KOPT-K1 (cell line): ENCODE measurements around the gene MDM4.

Experiments
- H3K27ac ChIP-seq: fragments of 200-600 bp; sonication (generic); 2 replicates; pipeline ENCODE4 v1.5.1; 2016; ENCODE audit warnings: antibody characterized with exemption, mild to moderate bottlenecking, low read depth, low read length; ENCODE audit not compliant: poor library complexity, severe bottlenecking
- H3K36me3 ChIP-seq: fragments of 200-600 bp; sonication (generic); 2 replicates; pipeline ENCODE4 v1.5.1; 2017; ENCODE audit warnings: antibody characterized with exemption, mild to moderate bottlenecking, low read length, moderate library complexity; ENCODE audit not compliant: insufficient read depth
- H3K9me3 ChIP-seq: fragments of 200-600 bp; sonication (generic); 2 replicates; pipeline ENCODE4 v1.5.1; 2017; ENCODE audit warnings: antibody characterized with exemption, low read length, mild to moderate bottlenecking; ENCODE audit not compliant: insufficient read depth, poor library complexity, severe bottlenecking

The MDM4 gene

DNA sequence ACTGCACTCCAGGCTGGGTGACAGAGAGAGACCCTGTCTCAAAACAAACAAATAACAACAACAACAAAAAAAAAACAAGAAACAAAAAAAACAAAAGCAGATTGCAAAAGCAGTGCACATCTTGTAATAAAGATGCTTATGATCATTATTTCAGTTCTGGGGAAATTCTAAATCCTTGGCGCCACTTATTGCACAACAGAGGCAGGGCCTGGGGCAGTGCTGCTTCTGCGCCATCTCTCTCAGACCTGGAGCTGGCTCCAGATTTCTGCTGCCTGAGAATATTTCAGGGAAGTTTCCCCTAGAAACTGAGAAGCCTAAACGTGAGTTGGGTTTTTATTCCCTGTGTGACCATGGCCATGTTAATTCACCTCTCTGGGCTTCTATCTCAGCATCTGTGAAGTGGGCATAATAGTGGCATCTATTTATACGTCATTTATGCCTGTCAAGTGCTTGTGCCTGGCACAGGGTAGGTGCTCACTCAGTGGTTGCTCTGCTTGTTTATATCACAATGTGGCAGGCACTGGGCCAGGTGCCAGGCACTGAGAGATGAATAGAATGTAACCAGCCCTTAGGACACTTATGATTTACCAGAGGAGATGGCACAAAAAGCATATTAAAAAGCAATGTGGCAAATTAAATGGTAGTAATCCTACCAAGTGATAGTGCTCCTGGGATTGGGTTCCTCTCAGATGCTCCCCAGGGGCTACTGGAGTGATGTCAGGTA, 67.9 kb downstream of the MDM4 start:
- Histone ChIP-seq H3K9me3 (no peaks in the 10 kb centered on the region), H3K27ac (peak overlapping the region; percentile 34), H3K36me3 (no peaks in the 10 kb centered on the region)

GRCh38 chr1:204584699-204585372, 68.6 kb downstream of the MDM4 start:
- Histone ChIP-seq H3K9me3 (no peaks in the 10 kb centered on the region), H3K27ac (peak overlapping the region; percentile 34), H3K36me3 (no peaks in the 10 kb centered on the region)

DNA sequence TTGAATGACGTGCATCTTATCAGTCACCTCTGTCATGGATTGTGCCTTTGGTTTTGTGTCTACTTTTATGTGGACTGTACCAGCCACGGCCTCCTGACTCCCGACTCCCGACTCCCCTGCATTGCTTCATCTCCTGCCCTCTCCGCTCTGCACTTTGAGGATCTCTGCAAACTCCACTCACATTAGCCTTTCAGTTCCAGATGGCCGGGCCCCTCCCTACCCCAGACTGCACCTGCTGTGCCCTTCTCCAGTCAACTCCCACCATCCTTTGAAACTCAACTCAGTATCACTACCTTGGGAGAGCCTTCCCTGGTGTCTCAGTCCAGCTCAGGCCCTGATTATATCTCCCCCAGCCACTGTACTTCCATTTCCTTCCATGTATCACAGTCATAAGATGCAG, 71.4 kb downstream of the MDM4 start:
- Histone ChIP-seq H3K27ac (no peak overlapping the region), H3K36me3 (no peaks in the 10 kb centered on the region), H3K9me3 (no peaks in the 10 kb centered on the region)

GRCh38 chr1:204588826-204589225, 72.6 kb downstream of the MDM4 start:
- no peak overlapping the region for H3K27ac ChIP-seq
- H3K9me3 ChIP-seq, result no peaks in the 10 kb centered on the region
- H3K36me3 ChIP-seq, result no peaks in the 10 kb centered on the region

DNA sequence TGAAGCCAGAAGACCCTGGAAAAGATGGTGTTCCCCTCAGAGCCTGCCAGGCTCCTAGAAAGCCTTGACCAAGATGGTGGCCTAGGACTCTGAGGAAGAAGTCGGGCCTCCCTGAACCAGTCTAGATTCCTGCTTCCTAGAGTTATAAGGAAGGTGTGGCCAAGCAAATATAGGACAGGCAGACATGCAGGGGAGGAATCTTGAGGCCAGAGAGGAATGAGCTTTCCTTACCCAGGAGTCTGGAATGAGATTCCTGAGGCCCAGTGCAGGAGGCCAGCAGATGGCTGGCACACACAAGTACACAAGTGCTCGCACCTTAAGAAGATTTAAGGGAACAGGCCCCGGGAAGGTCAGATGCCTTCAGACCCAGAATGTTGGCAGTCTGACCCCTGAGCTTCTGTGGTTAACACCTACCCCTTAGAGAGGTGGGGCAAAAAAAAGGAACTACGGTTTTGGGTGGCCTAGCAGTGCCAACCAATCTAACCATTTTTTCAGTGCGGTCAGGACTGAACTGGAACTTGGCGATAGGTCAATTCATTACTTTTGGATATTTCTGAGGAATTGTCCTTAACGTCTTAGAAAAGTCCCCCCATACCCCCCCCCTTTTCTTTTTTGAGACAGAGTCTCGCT, 73.3 kb downstream of the MDM4 start:
- no peak overlapping the region for H3K27ac ChIP-seq
- no peaks in the 10 kb centered on the region for H3K9me3 ChIP-seq
- no peaks in the 10 kb centered on the region for H3K36me3 ChIP-seq

- H3K36me3 ChIP-seq, result no peaks in the 10 kb centered on the region
- H3K9me3 ChIP-seq, result no peaks in the 10 kb centered on the region
- no peak overlapping the region for H3K27ac ChIP-seq
Observed at GRCh38 chr1:204591473-204592090, 75.4 kb downstream of the MDM4 start.

- H3K36me3 ChIP-seq, result no peaks in the 10 kb centered on the region
- no peak overlapping the region for H3K27ac ChIP-seq
- H3K9me3 ChIP-seq, result no peaks in the 10 kb centered on the region
Observed at GRCh38 chr1:204592246-204592948, 76.2 kb downstream of the MDM4 start.

DNA sequence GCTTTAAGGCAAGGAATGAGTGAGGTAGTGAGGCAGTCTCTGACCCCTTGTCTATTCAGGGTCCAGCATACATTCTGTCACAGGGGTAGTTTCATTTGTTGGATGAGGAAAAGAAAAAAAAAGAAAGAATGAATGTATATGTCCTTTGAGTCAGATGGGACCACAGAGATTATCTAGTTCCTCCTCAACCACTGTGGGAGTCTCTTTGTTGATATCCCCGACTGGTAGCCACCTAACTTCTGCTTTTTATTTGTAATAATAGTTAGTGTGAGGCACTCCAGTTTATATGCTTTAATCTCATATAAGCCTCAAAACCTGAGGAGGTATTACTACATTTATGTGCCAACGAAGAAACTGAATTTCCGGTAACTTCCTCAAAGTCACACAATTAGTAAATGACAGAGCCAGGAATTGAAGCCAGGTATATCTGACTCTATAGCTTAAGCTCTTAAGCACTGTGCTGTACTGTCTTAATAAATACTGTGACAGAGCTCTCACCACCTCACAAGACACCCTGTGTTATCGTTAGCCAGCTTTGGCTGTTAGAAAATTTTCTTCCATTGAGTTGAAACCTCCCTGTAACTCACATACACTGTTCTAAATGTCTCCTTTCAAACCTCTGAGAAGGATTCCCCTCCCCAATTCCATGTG, 82.2 kb downstream of the MDM4 start:
- Histone ChIP-seq H3K9me3 (no peaks in the 10 kb centered on the region), H3K27ac (no peak overlapping the region), H3K36me3 (no peaks in the 10 kb centered on the region)

DNA sequence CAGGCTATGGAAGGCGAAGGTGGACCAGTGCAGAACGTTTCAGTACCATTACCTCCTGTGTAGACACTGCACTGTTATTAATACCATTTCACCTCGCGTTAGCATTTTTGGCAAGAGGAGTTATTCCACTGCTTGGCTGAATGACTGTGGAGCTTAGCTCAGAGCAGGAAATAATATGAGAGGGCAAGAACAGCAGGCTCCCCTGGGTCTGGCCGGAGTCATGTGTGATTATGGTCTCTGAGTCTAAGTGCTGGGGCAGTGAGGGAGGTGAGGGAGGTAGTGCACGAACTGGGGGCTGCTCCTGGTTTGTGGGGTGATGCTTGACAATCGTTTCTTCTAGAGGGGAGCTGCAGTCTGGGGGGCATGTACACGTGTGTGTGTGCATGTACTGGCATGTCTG, 82.9 kb downstream of the MDM4 start:
- Histone ChIP-seq H3K36me3 (no peaks in the 10 kb centered on the region), H3K9me3 (no peaks in the 10 kb centered on the region), H3K27ac (no peak overlapping the region)

DNA sequence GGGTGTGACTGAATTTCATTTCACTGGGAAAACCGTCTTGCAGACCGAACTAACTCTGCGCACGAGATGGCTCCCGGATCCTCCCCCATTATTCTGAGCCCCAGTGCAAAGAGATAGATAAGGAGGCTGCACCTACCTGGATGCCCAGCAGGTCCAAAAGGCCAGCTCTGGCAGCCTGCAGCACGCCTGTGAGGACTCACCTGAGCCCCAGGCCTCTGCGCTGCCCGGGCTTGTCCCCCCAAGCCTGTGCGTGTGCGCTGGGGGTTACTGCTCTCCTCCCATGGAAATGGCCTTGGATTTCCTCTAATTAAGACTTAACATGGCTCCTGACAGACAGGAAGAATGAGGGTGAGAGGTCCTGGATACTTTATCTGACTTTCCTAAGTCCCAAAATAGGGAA, 83.4 kb downstream of the MDM4 start:
- no peaks in the 10 kb centered on the region for H3K36me3 ChIP-seq
- no peak overlapping the region for H3K27ac ChIP-seq
- no peaks in the 10 kb centered on the region for H3K9me3 ChIP-seq

- H3K36me3 ChIP-seq, result no peaks in the 10 kb centered on the region
- H3K9me3 ChIP-seq, result no peaks in the 10 kb centered on the region
- H3K27ac ChIP-seq, result no peak overlapping the region
Observed at GRCh38 chr1:204600203-204600602, 84.0 kb downstream of the MDM4 start.

- Histone ChIP-seq H3K9me3 (no peaks in the 10 kb centered on the region), H3K27ac (no peak overlapping the region), H3K36me3 (no peaks in the 10 kb centered on the region)
Observed at GRCh38 chr1:204600968-204601367, 84.8 kb downstream of the MDM4 start.

GRCh38 chr1:204602111-204602579, 85.9 kb downstream of the MDM4 start:
- Histone ChIP-seq H3K9me3 (no peaks in the 10 kb centered on the region), H3K36me3 (no peaks in the 10 kb centered on the region), H3K27ac (no peak overlapping the region)

GRCh38 chr1:204602871-204603542, 86.8 kb downstream of the MDM4 start:
- Histone ChIP-seq H3K9me3 (no peaks in the 10 kb centered on the region), H3K36me3 (no peaks in the 10 kb centered on the region), H3K27ac (no peak overlapping the region)
